K562 (cell line): Measurements from ENCODE around the gene TBC1D20. TPM values are rescaled to one million over a fixed set of nuclear protein-coding genes. Genes with fewer than 3 reads are reported as not detected.

ENCODE experiments used
- BRF1 ChIP-seq: IDR thresholded peaks from 3 replicates; pipeline ENCODE4 v1.6.1; 2011; ENCODE audit warnings: borderline replicate concordance, mild to moderate bottlenecking; ENCODE audit not compliant: insufficient read length; ENCODE audit errors: extremely low read depth
- CBFB ChIP-seq: sonication (generic); formaldehyde crosslinking; IDR thresholded peaks from 2 replicates; pipeline ENCODE4 v1.4.0; 2020; ENCODE audit warnings: mild to moderate bottlenecking, missing genetic modification reagents
- CEBPG ChIP-seq, 3 experiments: fragments of 200-800 bp in 1 of 3; sonication (Bioruptor generic) in 1 of 3; sonication (generic) in 1 of 3; formaldehyde crosslinking in 1 of 3; IDR thresholded peaks in 2 of 3; conservative IDR thresholded peaks in 1 of 3; 2 replicates each; pipeline versions ENCODE4 v1.6.1 to v1.8.0; 2016 to 2022; ENCODE audit warnings: missing compliant biosample characterization in 2 of 3, missing genetic modification characterization in 2 of 3, mild to moderate bottlenecking in 1 of 3, missing genetic modification reagents in 1 of 3
- DIDO1 ChIP-seq: fragments of 450-650 bp; IDR thresholded peaks from 2 replicates; pipeline ENCODE4 v1.6.1; 2016; ENCODE audit warnings: low read depth, missing biosample characterization, missing genetic modification characterization
- OTX1 ChIP-seq: fragments of 450-650 bp; formaldehyde crosslinking; IDR thresholded peaks from 2 replicates; pipeline ENCODE4 v1.4.0; 2022; ENCODE audit warnings: mild to moderate bottlenecking
- POU5F1 ChIP-seq: fragments of 150-350 bp; IDR thresholded peaks from 2 replicates; pipeline ENCODE4 v1.6.1; 2014; ENCODE audit warnings: borderline replicate concordance, low read length, low read depth, mild to moderate bottlenecking; ENCODE audit not compliant: partially characterized antibody
- TSC22D4 ChIP-seq: fragments of 450-650 bp; IDR thresholded peaks from 2 replicates; pipeline ENCODE4 v1.6.1; 2016; ENCODE audit warnings: missing genetic modification characterization, missing biosample characterization, control low read depth
- polyA plus RNA-seq, 8 experiments: library from polyadenylated mRNA; depleted of rRNA in 4 of 8; stranded (reverse) in 5 of 8; unstranded in 3 of 8; fragments of >200 nt; fragmentation: Nextera tagmentation in 2 of 8; fragmentation: Illumina TruSeq in 1 of 8; extraction: Ambion mirVana in 2 of 8; extraction: Trizol in 1 of 8; gene quantifications; 2 replicates each; pipeline versions ENCODE4 v1.2.1 to v1.2.3, GENCODE V29; 2011 to 2014; ENCODE audit warnings: inconsistent platforms in 1 of 8, missing spikeins in 1 of 8
- total RNA-seq, 7 experiments: library from RNA; depleted of rRNA in 6 of 7; stranded (reverse); fragments of >200 nt in 6 of 7; fragmentation: Illumina TruSeq in 2 of 7; extraction: Trizol in 2 of 7; gene quantifications; 2 replicates each; pipeline versions ENCODE4 v1.2.1 to v1.2.3, GENCODE V29; 2011 to 2021; ENCODE audit warnings: low replicate concordance in 1 of 7
- TF ChIP-seq, protein P1 (sequence below): sonication (generic); formaldehyde crosslinking; IDR thresholded peaks from 2 replicates; pipeline ENCODE4 v1.8.1; 2023; ENCODE audit warnings: mild to moderate bottlenecking, missing genetic modification reagents
- TF ChIP-seq, protein P2 (sequence below): IDR thresholded peaks from 3 replicates; pipeline ENCODE4 v1.6.1; 2011; ENCODE audit warnings: borderline replicate concordance, mild to moderate bottlenecking, moderate library complexity; ENCODE audit not compliant: insufficient read length; ENCODE audit errors: extremely low read depth
- TF ChIP-seq, protein P3 (sequence below): sonication (generic); formaldehyde crosslinking; IDR thresholded peaks from 2 replicates; pipeline ENCODE4 v1.8.1; 2023; ENCODE audit warnings: mild to moderate bottlenecking, missing genetic modification reagents, moderate library complexity
- TF ChIP-seq, protein P4 (sequence below): fragments of 250-450 bp; sonication (Bioruptor Pico); IDR thresholded peaks from 2 replicates; pipeline ENCODE4 v1.4.0; 2020; ENCODE audit warnings: mild to moderate bottlenecking, moderate library complexity
- TF ChIP-seq, protein P5 (sequence below), 2 experiments: IDR thresholded peaks; 2 replicates each; pipeline ENCODE4 v1.6.1; 2011; ENCODE audit warnings: borderline replicate concordance in 1 of 2, control low read depth in 1 of 2, low read depth in 1 of 2, low read length in 1 of 2, mild to moderate bottlenecking in 1 of 2, mixed read lengths in 1 of 2, moderate library complexity in 1 of 2; ENCODE audit not compliant: insufficient read depth in 1 of 2, insufficient read length in 1 of 2, poor library complexity in 1 of 2, severe bottlenecking in 1 of 2; ENCODE audit errors: extremely low read depth in 1 of 2

Gene TBC1D20
- total and polyA plus RNA-seq, 9 of the 15 experiments (the other 6 are each of a cell fraction or from before 2014, with no cell fraction given) = 7.0 to 25.3 (median 15.1) TPM

DNA sequence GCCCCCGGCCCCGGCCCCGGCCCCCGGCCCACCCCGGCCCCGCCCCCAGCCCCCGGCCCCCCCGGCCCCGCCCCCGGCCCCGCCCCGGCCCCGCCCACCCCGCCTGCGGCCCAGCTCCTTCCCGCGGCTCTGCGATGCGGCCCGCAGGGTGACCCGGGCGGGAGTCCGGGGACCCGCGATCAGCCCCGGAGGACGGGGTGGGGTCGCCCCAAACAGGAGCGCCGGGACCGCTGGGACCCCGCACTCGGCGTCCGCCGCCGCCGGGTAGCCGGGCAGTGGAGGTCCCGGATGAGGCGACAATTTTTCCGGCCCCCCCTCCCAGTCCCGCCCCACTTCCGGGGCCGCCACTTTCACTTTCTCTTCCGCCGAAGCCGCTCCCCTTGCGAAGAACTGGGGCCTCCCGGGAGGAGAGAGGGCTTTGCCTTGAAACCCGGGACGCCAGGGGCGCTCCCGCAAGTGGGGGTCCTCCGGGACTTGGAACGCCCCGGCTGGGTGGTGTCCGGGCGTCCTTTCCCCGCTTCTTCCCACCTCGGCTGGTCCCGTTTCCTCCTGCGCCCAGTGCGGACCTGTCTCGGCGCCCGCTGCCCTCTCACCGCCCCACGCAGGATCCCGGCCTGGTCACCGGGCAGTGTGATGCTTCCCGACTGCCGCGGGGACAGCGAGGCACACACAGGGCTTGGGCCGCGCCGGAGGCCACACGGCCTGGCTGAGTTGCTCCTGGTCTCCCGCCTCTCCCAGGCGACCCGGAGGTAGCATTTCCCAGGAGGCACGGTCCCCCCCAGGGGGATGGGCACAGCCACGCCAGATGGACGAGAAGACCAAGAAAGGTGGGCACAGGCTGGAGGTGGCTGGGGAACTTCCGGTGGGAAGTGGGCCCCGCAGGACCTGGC is 54.1 kb downstream of the TBC1D20 start, which contains the start of gene RBCK1 (continued):
- TF ChIP-seq, protein P1, sequence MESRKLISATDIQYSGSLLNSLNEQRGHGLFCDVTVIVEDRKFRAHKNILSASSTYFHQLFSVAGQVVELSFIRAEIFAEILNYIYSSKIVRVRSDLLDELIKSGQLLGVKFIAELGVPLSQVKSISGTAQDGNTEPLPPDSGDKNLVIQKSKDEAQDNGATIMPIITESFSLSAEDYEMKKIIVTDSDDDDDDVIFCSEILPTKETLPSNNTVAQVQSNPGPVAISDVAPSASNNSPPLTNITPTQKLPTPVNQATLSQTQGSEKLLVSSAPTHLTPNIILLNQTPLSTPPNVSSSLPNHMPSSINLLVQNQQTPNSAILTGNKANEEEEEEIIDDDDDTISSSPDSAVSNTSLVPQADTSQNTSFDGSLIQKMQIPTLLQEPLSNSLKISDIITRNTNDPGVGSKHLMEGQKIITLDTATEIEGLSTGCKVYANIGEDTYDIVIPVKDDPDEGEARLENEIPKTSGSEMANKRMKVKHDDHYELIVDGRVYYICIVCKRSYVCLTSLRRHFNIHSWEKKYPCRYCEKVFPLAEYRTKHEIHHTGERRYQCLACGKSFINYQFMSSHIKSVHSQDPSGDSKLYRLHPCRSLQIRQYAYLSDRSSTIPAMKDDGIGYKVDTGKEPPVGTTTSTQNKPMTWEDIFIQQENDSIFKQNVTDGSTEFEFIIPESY (CRISPR knock-in tag) = no peak
- no peak for TF ChIP-seq DIDO1
- no peak for TF ChIP-seq CBFB (CRISPR knock-in tag)
- TF ChIP-seq, protein P2, sequence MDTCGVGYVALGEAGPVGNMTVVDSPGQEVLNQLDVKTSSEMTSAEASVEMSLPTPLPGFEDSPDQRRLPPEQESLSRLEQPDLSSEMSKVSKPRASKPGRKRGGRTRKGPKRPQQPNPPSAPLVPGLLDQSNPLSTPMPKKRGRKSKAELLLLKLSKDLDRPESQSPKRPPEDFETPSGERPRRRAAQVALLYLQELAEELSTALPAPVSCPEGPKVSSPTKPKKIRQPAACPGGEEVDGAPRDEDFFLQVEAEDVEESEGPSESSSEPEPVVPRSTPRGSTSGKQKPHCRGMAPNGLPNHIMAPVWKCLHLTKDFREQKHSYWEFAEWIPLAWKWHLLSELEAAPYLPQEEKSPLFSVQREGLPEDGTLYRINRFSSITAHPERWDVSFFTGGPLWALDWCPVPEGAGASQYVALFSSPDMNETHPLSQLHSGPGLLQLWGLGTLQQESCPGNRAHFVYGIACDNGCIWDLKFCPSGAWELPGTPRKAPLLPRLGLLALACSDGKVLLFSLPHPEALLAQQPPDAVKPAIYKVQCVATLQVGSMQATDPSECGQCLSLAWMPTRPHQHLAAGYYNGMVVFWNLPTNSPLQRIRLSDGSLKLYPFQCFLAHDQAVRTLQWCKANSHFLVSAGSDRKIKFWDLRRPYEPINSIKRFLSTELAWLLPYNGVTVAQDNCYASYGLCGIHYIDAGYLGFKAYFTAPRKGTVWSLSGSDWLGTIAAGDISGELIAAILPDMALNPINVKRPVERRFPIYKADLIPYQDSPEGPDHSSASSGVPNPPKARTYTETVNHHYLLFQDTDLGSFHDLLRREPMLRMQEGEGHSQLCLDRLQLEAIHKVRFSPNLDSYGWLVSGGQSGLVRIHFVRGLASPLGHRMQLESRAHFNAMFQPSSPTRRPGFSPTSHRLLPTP = no peak
- no peak for TF ChIP-seq POU5F1
- no peak for TF ChIP-seq CEBPG (CRISPR knock-in tag; IDR thresholded peaks at IDR 0.05)
- no peak for TF ChIP-seq CEBPG (tag; conservative IDR thresholded peaks at IDR 0.05 in 1 of 2, IDR thresholded peaks at IDR 0.05 in 1 of 2)
- TF ChIP-seq, protein P3, sequence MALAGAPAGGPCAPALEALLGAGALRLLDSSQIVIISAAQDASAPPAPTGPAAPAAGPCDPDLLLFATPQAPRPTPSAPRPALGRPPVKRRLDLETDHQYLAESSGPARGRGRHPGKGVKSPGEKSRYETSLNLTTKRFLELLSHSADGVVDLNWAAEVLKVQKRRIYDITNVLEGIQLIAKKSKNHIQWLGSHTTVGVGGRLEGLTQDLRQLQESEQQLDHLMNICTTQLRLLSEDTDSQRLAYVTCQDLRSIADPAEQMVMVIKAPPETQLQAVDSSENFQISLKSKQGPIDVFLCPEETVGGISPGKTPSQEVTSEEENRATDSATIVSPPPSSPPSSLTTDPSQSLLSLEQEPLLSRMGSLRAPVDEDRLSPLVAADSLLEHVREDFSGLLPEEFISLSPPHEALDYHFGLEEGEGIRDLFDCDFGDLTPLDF (CRISPR knock-in tag) = no peak
- no peak for TF ChIP-seq BRF1
- no peak for TF ChIP-seq OTX1 (CRISPR knock-in tag)
- TF ChIP-seq, protein P4, sequence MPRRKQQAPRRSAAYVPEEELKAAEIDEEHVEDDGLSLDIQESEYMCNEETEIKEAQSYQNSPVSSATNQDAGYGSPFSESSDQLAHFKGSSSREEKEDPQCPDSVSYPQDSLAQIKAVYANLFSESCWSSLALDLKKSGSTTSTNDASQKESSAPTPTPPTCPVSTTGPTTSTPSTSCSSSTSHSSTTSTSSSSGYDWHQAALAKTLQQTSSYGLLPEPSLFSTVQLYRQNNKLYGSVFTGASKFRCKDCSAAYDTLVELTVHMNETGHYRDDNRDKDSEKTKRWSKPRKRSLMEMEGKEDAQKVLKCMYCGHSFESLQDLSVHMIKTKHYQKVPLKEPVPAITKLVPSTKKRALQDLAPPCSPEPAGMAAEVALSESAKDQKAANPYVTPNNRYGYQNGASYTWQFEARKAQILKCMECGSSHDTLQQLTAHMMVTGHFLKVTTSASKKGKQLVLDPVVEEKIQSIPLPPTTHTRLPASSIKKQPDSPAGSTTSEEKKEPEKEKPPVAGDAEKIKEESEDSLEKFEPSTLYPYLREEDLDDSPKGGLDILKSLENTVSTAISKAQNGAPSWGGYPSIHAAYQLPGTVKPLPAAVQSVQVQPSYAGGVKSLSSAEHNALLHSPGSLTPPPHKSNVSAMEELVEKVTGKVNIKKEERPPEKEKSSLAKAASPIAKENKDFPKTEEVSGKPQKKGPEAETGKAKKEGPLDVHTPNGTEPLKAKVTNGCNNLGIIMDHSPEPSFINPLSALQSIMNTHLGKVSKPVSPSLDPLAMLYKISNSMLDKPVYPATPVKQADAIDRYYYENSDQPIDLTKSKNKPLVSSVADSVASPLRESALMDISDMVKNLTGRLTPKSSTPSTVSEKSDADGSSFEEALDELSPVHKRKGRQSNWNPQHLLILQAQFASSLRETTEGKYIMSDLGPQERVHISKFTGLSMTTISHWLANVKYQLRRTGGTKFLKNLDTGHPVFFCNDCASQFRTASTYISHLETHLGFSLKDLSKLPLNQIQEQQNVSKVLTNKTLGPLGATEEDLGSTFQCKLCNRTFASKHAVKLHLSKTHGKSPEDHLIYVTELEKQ (CRISPR knock-in tag) = no peak
- TF ChIP-seq, protein P5, sequence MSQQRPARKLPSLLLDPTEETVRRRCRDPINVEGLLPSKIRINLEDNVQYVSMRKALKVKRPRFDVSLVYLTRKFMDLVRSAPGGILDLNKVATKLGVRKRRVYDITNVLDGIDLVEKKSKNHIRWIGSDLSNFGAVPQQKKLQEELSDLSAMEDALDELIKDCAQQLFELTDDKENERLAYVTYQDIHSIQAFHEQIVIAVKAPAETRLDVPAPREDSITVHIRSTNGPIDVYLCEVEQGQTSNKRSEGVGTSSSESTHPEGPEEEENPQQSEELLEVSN (IDR thresholded peaks at IDR 0.05; ENCODE audit: borderline replicate concordance in 1 of 2, extremely low read depth in 1 of 2, insufficient read depth in 1 of 2, insufficient read length in 1 of 2, low read depth in 1 of 2, low read length in 1 of 2, poor library complexity in 1 of 2, severe bottlenecking in 1 of 2) = peak in 1 of 2 experiments; percentile 51
- no peak for TF ChIP-seq TSC22D4 (tag)
